GM15510 (cell line): ENCODE measurements around the gene ARPC3.
A peak's percentile ranks its signal among the peaks of the same experiment; 100 is the strongest.

Source experiments
- POLR2A ChIP-seq: IDR thresholded peaks from 3 replicates; pipeline ENCODE4 v1.6.1; 2011; ENCODE audit warnings: borderline replicate concordance; ENCODE audit not compliant: insufficient read length; ENCODE audit errors: extremely low read depth

The ARPC3 gene

DNA sequence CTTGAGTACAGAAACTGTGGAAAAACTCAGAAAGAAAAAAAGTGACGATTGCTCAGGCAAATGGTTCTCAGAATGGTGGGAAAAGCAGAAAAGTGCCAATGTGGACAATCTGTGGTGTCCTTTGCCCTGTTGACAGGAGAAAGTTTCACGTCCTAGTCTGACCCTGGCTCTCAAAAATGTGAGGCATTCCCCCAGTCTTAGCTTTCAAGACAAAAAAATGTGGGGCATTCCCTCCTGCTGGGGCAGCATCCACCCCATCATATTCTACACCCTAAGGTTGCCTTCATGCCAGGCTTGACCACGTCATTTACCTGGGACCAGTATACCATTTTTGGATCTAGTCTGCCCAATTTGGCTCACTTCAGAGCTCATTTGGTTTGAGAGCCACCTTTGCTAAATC is 25.9 kb downstream of the ARPC3 start:
- TF ChIP-seq POLR2A: no peak

GRCh38 chr12:110421701-110422100 is 28.4 kb downstream of the ARPC3 start:
- no peak for TF ChIP-seq POLR2A

GRCh38 chr12:110421159-110421661 is 28.9 kb downstream of the ARPC3 start:
- no peak for TF ChIP-seq POLR2A

DNA sequence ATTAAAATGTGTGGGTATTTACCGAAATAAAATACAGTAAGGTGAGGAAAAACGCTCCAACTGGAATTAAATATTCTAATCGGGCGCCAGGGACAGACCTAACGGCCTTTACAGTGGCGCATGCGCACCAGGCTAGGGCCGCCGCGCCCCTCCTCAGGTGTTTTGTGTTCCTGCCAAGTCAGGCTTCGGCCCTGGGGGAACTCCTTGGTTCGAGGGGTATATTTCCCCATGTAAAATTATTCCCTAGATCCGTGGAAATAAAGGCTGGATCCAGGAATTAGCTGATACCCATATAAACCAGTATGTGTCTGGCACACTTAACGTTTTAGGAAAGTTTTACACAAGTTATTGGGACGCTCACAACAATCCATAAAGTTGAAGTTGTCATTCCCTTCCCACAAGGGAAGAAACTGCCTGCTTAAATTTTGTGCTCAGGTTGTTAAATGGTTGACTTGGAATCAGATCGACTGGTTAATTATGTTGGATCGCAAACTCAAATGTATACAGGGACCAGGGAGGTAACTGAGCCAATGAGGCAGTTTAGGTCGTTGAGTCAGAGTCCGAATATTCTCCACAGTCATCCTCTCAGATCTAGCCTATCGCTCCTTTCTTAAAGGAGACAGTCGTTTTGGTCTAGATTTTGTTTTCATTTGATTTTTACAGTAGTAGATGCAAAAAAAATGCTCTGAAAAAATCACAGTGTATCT is 46.0 kb downstream of the ARPC3 start:
- peak; percentile 44 for TF ChIP-seq POLR2A

GRCh38 chr12:110403146-110403975 is 46.8 kb downstream of the ARPC3 start, which contains the start of gene ANAPC7:
TSS of gene ANAPC7 (minus strand) at chr12:110403708. CDS start at chr12:110403627, 81 bp downstream.
- peak; percentile 78 for TF ChIP-seq POLR2A
